GDM1 (cell line): ENCODE data around the gene VEZT.
"Not testable (repeated sequence)": the region's sequence is repeated elsewhere in the genome, so short reads cannot be mapped to it uniquely, and the experiment has no call there.

ENCODE experiments used
- DNase-seq: peaks from one replicate; lab custom pipeline; 2025; lab: John Stamatoyannopoulos, UW

Gene VEZT

DNA sequence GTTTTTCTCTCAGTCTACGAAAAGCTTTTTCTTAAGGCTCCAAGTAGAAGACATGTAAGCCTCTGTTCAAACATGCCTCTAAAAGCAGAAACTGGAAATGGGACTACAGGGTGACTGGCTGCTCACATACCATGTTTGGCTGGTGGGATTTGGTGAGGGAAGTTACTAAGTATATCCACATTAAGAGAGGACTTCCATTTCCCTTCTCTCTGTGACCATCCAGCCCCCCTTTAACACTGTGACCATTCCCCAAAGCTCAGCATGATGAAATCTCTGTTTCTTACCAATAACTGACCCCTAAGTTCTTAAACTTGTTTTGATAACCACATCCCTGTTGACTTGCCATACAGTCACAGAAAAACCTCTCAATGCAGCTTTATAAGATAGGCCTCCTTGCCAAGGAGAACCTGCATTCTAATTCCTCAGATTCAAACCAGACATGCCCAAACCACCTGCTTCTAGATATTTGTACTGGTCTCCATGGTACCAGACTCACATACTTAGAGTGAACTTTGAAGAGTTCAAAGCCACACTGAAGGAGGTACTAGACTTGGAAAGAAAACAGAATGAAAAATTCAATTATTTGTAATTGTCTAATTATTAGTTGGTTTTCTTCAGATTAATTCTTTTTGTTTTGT is 102.2 kb downstream of the VEZT start:
- DNase-seq = no peak

DNA sequence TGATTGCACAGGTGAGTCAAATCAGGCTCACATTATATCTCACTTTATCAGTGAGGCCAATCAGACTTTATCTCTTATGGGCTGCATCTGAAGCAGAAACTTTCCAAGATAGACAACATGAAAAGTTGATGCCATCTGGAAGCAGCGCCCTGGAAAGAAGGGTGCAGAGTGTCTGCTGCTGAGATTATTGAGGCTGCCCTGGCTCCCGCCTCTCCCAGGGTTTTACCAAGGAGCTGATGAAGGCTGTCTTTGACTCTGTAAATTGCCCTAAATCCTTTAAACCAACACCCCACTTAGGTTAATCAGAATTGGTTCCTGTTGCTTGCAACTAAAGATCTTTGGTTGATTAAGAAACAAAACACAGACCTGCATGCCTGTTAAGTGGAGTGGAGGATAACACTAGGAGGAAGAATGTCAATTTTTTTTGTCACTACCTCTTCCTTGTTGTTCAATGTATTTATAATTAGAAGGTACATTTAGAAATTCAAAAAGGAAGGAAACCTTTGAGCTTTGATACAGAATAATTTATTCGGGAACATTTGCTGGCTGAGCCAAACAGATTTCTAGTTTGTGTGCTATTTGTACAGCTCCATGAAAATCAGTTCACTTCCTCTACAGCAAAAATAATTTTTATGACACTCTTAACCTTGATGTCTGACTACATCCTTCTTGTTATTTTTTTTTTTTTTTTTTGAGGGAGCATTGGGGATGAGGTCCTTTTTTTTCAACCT is 104.1 kb downstream of the VEZT start:
- DNase-seq = no peak

- no peak for DNase-seq
Observed at GRCh38 chr12:95322326-95322725, 104.7 kb downstream of the VEZT start.

DNA sequence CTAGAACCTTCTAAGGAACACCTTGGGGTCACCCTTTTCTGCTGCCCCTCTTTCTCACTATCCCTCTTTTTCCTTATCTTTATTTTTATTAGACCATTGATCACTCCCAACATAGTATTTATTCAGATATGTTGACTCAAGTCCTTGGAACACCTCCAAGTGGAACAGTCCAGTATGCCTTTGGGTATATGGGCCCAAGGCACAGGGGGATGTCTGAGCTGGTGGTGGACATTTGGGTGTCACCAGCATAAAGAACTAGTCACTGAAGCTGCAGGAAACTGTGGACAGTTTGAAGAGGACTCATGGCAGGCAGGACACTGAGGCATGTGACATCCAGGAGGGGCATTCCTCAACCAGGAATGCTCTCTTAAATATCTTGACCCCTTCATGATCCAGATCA is 105.6 kb downstream of the VEZT start:
- DNase-seq = no peak

DNA sequence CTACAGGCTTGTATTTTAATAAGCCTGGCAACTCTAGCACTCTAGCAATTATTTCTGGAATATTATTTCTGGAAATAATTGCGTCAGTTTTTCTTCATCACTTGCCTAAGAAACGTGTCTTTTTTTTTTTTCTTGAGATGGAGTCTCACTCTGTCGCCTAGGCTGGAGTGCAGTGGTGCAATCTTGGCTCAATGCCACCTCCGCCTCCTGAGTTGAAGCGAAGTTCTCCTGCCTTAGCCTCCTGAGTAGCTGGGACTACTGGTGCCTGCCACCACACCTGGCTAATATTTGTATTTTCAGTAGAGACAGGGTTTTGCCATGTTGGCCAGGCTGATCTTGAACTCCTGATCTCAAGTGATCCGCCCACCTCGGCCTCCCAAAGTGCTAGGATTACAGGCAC is 106.6 kb downstream of the VEZT start:
- DNase-seq = not testable (repeated sequence)

DNA sequence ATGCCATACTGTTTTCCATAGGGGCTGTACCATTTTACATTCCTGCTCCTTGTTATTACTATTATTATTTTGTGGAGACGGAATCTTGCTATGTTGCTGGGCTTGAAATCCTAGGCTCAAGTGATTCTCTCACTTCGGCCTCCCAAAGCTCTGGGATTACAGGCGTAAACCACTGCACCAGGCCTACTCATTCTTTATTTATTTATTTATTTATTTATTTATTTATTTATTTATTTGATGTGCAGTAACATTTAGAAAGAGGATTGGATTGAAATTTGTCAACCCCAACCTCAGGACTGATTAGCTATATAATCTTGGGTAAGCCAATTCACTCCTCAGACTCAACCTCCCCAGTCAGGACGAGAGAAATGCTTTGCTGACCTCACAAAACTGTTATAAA is 107.9 kb downstream of the VEZT start:
- DNase-seq = no peak

GRCh38 chr12:95326445-95326844 is 108.8 kb downstream of the VEZT start:
- DNase-seq = no peak

DNA sequence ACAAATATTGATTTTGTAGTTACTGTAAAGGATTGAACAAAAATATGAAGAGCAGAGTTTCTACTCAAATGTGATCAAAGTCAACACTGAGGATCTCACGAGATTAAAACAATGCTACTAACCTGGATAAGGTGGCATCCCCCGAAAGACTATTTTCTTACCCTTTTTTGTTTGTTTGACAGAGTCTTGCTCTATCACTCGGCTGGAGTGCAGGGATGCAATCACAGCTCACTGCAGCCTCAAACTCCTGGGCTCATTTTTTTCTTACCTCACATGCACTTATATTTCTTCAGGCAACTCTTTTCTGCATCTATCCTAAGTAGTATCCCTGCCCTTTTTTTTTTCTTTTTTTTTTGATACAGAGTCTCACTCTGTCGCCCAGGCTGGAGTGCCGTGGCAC is 109.2 kb downstream of the VEZT start:
- no peak for DNase-seq

- DNase-seq = no peak
Observed at GRCh38 chr12:95328708-95329107, 111.1 kb downstream of the VEZT start.

GRCh38 chr12:95335948-95336347 is 118.3 kb downstream of the VEZT start:
- no peak for DNase-seq

DNA sequence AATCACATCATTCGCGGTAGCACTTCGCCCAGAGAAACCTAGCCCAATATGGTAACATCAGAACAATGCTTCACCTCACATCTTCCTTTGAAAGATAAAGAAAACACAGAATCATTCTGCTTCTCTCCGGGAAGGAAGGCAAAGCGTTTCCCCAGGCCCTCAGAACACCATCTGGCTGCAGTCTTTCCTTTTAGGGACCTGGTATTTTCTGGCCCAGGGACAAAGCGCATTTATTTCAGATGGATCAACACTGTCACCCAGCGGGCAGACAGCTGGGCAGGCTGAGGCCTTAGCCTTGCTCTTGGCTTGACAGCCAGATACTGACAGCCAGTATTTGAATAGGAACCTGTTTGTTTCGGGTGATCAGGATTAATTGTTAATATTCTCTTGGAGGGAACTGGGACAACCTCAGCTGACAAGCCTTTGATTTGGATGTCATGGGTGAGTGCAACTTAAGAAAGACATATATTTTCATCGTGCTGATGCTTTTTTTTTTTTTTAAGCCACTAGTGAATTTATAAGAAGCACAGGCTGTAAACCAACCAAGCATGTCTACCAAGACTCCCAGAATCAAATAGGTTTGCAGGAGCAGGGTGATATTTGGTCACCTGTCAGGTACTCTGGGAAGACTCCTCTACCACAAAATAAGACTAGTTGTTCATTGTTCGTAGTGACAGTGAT is 118.9 kb downstream of the VEZT start:
- DNase-seq = no peak

- DNase-seq = no peak
Observed at GRCh38 chr12:95337146-95337545, 119.5 kb downstream of the VEZT start.

GRCh38 chr12:95339086-95339788 is 121.6 kb downstream of the VEZT start:
- no peak for DNase-seq

DNA sequence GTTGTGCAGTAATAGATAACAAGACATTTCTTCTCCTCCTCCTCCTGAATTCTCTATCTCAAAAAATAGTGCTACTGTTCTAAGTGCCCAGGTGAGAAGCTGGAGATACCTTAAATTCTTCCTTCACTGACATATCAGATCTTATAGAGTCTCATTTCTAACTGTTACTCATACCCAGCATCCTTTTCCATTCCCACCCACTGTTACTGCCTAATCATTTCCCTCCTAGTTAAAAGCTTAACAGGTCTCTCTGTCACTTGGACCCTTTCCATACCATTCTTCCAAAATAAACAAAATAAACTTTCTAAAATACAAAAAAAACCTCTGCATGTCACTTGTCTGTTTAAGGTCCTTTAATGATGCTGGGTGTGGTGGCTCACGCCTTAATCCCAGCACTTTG is 124.4 kb downstream of the VEZT start:
- DNase-seq = no peak

DNA sequence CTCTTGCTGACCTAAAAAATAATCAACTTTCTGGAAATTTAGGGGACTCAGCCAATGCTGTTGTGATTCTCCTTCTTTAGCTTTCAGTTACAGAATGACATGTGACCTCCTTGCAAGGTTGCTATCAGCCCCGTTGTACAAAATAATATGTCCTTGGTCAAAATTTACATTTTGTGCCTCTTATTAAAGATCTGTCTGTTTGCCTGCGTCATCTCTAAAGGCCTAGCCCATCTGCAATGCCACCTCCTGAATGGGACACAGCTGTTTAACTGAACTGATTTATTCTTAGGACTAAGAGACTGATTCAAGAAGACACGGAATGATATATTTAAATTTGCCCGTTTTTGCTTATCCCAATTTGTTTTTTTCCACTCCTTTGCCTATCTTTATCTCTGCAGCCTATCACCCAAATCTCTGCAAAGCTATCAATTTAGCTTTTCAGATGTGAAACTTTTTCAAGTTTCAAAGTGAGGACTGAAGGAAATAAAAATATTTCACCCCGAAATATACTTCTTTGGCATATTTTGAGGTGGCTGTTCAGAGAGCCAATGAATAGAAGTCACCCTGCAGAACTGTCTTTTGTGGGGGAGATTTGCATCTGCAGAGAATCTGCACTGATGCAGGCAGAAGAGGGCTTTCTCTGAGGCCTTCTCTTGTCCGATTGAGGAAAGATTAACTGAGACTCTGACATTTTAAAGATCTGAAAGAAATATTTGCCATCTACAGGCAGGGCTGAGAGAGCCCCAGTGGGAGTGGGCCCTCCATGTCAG is 126.0 kb downstream of the VEZT start:
- no peak for DNase-seq

- DNase-seq = no peak
Observed at GRCh38 chr12:95349291-95349690, 131.7 kb downstream of the VEZT start.

DNA sequence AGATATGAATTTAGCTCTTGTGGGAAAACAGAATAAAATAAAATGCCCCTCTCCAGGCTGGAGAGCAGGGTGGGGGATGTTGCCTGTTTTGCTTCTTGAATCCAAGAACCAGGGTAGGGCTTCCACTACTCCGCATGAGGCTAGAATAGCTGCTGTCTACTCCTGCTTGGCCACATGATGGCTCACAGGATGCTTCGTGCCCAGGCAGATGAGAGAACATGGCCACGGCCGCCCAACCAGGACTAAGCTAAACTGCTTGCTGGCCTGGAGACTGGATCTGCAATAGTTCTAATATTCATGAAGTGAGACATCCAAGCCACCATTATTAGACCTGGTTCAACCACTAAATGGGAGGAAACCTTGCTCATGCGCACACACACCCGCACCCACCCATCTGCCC is 134.1 kb downstream of the VEZT start:
- no peak for DNase-seq
